Measurements from ENCODE around the gene IFT80.
"Not testable (repeated sequence)": the region's sequence is repeated elsewhere in the genome, so short reads cannot be mapped to it uniquely, and the experiment has no call there.

Gene IFT80

DNA sequence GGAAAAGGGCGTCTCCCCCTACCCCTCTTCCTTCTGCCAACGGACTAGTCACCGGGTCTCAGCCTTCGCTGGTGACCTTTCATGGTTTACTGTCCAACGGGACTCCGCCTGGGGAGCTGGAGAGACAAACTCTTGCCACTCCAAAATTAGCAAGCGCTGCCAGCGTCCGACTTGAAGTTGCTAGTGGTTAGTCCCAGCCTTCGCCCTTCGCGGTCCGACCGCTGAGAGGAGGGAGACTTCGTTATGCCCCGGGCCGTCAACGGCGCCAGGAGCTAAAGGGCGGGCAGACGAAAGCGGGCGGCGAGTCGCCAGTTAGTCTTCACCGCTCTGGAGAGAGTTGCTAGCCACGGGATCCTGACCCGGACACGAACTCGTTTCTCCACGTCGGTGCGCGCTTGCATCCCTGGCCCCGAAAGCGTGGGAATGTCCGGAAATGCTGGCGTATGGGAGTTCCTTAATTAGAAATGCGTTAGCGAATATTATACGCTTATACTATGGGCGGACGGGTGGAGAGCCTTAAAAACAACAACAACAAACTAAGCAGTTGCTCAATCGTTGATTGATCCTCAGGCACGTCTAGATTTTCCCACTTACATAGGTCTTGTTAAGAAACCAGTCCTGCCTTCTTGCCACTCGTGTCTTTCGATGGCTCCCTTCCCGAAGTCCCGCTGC, 1.1 kb upstream of the IFT80 start:
- DNase-seq = peak; percentile 63

DNA sequence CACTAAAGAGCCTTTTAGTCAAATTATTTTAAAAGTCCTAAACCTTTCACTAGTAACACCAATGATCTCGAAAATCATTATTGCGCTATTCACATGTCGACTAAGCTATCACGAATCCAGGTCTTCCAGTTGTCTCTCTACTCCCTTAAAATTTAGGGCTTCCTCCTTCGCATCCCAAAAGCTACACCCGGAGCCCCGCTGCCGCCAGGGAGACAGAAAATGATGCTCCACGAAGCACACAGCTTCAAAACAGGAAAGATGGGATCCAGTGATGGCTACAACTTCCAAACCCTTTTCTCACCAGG, 253 bp downstream of the IFT80 start:
- no peak for DNase-seq

DNA sequence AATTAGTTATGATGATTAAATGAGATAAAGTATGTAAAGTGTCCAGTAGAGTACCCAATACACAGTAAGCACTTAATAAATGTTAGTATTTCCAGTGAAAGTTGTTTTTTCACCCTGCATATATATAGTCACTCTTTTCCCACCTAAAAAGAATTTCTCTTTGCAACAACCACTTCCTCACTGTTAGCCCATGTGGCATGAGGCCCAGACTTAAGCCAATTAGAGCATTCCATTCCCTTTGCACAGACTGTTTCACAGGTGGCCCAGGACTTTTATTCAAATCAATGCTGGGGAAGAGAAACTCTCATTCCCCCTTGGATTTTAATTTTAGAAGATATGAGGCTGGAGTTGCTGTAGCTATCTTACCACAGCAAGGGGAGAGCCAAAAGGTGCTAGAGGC, 3.7 kb downstream of the IFT80 start:
- peak; percentile 10 for DNase-seq

DNA sequence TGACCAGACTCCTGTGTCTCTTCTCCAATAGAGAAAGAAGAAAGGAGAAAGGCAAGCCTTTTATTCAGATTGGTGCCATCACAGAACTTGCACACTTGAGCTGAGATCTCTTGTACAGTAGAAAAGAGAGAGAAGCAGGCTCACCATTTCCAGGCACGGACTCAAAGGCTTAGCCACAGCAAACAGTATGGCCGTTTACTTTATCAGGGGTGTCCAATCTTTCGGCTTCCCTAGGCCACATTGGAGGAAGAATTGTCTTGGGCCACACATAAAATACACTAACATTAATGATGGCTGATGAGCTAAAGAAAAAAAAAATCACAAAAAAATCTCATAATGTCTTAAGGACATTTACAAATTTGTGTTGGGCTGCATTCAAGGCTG, 5.0 kb downstream of the IFT80 start:
- DNase-seq = no peak

DNA sequence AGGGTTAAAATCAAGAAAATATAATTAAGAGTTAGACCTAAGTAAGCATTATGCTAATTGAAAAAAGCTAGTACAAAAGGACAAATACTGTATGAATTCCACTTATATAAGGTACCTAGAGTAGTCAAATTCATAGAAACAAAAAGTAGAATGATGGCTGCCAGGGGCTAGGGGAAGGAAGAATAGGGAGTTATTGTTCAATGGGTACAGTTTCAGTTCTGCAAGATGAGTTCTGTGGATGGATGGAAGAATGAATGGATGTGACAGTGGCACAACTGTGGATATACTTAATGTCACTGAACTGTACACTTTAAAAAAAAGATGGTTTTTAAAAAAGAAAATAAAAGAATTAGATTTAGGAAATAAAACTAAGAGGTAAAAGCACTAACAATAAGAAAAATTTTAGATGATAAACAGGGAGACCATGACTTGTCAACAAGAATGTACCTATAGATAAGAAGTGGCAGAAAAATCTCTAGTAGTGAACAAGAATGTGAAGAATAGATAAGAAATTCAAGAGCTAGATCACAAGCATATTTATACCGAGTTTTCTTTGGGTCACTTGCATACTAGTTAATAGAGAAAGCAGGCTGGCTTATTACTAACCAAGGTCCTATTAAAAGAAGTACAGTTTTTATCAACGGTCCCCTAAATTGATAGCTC, 5.5 kb downstream of the IFT80 start:
- no peak for DNase-seq

DNA sequence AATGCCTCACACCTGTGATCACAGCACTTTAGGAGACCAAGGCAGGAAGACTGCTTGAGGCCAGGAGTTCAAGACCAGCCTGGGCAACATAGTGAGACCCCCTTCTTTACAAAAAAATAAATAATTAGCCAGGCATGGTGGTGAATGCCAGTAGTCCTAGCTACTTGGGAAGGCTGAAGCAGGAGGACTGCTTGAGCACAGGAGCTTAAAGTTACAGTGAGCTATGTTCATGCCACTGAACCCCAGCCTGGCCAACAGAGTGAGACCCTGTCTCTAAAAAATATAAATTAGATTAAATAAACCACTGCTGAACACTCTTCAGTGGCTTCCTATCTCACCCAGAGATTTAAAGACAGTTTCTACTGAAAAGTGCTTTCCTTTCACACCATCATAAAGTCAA, 6.2 kb downstream of the IFT80 start:
- no peak for DNase-seq

DNA sequence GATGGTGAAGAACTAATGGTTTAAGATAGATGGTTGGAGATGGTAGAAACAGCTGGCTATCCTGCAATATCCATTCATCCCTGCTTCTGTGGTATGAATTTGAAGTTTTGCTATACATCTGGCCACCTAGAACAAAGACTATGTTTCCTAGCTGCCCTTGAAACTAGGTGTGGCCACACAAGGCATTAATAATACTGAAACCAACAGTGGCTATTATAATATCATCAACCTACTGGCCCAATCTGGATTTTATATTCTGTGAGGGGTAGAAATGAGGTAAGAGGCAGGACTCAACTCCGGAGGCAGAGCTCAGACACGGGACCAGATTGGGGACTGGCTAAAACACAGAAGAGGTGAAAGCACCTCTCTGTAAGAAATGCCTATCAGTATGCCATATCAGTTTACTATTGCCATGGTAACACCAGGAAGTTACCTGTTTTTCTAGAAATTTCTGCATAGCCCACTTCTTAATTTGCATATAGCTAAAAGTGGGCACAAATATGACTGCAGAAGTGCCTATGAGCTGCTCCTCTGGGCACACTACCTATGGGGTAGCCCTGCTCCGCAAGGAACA, 8.4 kb downstream of the IFT80 start:
- DNase-seq = no peak

DNA sequence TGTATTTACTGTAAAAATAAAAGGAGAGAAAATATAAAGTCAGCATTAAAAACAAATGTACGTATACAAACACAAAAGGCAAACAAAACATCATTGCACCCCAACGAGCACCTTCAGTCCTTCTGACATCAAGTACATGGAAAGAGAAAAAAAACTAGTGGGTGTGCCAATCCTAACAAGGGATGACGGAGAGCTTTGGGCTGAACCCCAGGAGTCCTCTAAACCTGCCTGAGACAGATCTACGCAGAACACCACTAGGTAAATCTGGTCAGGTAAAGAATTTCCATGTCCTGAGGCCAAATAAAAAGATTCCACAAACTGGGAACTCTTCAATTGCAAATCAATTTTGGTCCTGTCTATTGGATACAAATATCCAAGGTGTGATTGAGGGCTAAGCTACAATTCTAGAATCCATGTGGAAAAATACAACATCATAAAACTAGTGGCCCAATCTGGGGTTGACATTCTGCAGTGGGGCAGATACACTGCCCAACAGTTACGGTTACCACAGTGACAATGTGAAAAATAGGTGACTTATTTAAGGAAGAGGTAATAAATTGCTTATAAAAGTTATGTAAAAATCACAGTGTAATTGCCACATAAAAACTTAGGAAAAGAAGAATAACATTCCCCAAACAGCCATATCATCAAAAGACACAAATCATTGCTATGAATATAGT, 14.2 kb downstream of the IFT80 start:
- DNase-seq = no peak

DNA sequence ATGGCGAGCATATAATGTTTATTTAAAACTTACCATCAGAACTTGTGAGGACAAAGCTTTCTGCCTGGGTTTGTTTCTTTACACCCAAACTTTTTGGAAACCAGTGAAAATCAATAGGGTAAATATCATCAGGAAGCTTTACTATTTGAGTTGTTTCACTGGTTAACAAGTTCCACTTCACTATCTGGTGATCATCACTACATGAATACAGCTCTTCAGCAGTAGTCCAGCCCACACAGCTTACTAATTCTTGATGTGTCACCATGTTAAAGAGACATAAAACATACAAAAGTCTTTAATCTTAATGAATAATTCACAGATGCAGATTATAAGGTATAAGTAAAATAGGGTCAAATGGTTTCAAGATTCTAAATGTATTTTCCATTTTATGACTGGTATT, 17.6 kb downstream of the IFT80 start:
- no peak for DNase-seq

DNA sequence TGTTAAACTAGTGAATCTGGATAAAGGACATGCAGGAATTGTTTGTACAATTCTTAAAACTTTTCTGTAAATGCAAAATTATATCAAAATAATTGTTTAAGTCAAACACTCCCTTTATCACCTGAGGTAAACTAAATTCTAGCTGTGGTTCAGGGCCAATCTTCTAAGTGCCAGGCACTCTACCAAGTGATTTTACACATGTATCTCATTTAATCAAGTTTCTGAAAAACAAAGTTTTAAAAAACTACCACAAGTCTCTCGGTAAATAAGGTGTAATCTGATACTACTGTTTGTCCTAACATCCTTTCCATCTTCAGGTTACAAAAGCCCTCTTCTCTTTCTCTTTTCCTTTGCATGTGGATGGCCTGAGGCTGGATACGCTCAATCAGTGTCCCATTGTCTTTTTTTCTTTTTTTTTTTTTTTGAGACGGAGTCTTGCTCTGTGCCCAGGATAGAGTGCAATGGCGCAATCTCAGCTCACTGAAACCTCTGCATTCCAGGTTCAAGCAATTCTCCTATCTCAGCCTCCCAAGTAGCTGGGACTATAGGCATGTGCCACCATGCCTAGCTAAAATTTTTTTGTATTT, 19.3 kb downstream of the IFT80 start:
- DNase-seq = peak; percentile 1

DNA sequence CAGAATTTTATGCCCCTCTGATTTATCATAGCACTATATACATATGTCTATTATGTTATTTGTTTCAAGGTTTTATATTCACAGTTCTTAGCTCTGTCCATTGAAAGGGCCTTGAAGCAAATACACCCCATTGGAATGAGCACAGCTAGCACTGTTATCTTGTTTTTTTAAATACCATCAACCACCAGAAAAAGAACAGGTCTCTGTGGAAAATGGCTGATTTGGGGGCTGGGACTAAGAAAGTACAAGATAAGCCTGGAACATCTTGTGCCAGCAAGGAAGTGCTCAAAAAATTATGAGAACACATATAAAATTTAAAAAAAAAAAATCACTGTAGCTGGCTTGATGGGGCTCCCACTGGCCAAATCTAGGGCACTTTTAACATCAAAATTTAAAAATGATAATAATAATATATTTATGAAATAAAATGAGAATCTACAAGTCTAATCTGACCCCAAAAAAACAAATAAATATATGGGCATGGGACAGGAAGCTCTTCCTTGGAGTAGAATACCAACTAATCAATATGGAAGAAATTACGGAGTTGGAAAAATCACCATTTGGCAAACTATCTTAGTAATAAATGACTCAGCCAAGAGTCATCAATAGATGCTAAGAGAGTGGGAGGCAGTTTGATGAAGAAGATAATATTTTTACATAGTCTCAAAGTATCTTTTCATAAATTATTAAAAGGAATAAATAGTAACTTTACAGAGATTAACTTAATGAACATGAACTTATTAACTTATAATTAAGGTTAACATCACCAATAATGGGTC, 20.5 kb downstream of the IFT80 start:
- no peak for DNase-seq

DNA sequence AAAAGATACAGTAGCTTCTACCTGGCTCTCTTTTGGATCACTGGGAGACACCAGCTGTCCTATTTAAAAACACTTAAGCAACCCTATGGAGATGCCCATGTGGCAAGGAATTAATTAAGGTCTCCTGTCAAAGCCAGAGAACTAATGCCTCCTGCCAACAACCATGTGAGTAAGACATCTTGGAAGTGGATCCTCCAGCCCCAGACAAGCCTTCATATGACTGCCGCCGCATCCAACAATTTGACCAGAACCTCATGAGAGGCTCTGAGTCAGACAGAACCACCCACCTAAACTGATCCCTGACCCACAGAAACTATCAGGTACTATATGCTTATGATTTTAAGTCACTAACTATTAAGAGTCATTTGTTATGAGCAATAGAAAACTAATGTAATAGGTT, 22.3 kb downstream of the IFT80 start:
- DNase-seq = peak; percentile 5

DNA sequence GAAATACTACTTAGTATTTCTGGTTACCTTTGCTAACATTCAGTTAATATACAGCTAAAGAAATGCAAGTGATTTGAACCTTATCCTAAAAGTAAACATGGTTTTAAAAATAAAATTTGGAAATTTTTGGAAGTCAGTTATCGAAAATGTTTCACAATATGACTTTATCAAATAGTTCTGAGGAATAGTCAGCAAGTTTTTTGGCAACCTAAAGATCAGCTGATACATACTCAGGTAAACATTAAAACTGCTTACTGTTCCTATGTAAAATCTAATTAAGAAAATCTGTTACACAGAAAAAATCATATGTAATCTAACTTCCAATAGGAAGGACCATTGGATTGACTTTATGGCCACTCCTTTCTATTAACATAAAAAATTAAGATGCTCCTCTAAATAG, 24.1 kb downstream of the IFT80 start:
- DNase-seq = no peak

DNA sequence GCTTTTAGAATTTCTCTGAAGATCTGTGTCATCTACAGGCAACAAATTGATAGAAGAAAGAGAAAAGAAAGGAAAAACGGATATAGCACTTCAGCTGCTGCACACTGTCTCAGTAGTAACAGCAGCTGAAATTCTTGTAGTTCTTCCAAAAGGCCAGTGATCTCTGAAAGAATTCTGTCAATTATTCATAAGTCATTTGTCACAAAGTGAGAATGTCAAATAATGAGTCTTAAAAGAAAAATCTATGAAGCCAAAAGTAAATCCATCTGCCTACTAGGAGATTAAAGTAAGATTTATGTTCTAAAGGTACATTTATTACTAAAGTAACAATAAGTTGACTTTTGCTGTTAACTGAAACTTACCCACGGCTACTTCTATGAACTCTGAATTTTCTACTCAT, 24.6 kb downstream of the IFT80 start:
- DNase-seq = no peak

DNA sequence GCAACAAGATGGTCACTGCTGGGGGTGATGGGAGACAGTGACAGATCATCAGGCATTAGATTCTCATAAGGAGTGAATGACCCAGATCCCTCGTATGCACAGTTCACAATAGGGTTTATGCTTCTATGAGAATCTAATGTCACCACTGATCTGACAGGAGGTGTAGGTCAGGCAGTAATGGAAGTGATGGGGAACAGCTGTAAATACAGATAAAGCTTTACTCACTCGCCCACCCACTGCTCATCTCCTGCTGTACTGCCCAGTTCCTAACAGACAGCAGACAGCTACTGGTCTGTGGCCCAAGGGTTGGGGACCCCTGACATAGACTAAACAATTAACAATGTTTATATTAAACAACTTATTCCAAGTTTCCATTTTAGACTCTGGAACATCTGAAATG, 25.4 kb downstream of the IFT80 start:
- DNase-seq = no peak

DNA sequence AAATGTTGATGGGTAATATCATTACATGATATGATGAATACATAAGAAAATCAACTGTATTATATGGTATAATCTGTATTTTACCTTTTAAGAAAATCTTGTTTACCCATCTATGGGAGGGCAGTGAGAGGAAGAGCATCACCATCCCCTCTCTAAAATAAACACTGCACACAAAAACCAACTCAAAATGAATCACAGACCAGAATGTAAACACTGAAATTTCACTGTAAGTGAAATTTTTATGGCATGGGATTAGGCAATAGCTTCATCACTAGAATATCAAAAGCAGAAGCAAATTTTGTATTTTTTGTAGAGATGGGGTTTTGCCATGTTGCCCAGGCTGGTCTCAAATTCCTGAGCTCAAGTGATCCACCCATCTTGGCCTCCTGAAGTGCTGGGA, 26.2 kb downstream of the IFT80 start:
- DNase-seq = no peak

DNA sequence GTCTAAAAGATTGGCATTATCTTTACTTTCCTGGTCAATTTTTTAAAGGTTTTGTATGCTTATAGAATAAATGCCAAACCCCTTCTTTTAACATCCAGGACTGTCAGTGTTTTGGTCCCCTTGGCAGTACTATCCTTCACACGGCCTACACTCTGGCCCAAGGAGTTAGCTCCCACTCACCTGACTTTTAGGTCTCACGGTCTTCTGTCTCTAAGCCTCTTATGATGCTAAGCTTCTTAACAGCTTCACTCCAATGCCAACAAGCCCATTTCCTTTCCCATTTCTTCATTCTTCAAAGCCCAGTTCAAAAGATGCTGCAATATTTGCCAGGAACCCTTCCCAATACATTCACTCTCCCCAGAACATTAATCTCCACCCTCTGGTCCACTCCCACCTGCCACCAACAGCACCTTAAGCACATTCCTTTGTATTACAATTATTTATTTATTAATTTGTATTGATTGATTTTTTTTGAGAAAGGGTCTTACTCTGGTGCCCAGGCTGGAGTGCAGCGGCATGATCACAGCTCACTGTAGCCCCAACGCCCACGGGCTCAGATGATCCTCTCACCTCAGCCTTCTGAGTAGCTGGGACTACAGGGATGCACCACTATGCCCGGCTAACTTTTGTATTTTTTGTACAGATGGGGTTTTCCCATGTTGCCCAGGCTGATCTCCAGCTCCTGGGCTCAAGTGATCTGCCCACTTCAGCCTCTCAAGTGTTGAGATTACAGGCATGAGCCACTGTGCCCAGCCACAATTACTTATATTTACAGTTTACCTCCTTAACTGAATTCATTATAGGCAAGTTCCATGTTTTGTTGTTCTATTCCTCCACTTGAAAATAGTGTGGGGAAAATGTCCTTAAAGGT, 27.8 kb downstream of the IFT80 start:
- no peak for DNase-seq

DNA sequence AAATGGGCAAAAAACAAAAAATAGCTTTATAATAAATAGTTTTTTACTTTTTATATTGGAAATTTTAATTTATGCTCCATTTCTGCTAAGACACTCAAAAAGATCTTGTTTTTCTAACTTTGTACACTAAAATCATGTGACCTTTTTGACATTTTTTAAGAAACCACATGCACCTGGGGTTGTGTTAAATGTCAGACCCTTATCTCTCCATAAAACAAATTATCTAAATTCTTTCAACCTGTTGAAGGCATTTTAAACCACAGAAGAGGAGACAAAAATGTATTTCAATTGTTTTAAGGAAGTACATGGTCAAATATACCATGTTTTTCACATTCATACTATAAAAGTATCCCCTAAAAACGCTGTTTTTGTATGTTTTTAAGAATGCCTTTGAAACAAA, 29.2 kb downstream of the IFT80 start:
- DNase-seq = no peak

DNA sequence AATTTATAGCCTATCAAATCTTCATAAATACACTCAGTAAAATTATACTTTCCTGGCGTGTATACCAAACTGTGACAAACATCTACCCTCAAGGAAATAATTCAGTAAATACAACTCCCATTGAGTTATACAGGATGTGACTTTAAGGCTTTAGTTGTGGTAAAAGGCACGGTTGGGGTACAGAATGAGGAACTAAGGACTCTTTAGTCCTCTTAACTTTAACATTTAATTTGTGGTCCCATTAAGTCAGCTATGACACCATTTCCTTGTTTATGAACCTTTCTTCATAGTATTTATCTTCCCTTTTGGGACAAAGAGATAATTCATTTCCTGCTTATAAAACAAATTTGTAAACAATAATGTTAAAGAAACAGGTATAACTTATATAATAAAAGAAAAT, 30.2 kb downstream of the IFT80 start:
- DNase-seq = no peak

DNA sequence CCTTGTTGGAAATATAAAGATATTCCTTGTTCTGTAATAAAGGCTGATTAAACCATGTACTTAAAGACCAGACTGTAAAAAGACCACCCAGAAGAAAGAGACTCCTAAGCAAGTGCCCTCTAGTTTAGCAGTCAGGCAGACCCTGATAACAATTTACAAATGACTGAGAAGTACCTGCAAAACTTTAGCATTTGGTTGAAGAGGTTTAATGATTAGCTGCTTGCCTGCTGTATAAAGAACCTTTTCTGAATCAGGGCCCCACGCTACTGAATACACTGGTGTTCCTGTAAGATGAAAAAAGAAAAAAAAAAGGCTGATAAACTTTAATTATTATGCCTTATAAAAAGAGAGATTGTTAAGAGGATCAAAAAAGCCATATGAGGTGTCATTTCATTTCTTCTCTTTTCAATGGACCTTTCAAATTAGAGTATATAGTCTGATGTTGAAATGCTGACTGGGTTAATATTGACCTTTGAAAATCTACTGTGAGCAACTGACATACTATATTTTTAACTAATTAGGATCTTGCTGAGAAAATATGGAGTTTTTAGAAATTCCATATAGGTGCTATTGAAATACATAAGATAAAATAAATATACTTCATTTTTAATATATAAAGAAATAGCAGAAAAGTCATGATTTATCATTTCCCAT, 33.0 kb downstream of the IFT80 start:
- DNase-seq = no peak

DNA sequence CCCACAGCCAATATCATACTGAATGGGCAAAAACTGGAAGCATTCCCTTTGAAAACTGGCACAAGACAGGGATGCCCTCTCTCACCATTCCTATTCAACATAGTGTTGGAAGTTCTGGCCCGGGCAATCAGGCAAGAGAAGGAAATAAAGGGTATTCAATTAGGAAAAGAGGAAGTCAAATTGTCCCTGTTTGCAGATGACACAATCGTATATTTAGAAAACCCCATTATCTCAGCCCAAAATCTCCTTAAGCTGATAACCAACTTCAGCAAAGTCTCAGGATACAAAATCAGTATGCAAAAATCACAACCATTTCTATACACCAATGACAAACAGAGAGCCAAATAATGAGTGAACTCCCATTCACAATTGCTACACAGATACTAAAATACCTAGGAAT, 36.1 kb downstream of the IFT80 start:
- DNase-seq = not testable (repeated sequence)

DNA sequence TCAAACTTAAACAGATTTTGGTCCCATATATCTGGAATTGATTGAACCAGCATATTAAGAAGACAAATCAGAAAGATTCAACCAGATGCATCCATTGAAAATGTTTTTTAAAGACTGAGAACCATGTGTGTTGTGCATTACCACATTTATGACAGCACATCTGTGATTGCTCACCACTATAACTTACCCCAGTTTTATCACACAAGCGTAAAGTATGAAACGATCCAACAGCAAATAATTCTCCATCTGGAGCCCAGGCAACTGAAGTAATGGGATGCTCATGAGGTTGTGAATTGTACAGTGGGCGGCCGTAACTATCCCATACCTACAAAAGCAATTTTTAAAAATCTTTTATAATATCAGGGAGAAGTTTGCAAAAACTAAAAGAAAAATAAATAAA, 43.2 kb downstream of the IFT80 start:
- no peak for DNase-seq
